Measurements from ENCODE around the gene RBFOX1. TPM values are rescaled to one million over a fixed set of nuclear protein-coding genes. Genes with fewer than 3 reads are reported as not detected.

Gene RBFOX1
- total RNA-seq, 4 donors from 2014 or later: 0.08 to 0.32 TPM; not detected in 2

DNA sequence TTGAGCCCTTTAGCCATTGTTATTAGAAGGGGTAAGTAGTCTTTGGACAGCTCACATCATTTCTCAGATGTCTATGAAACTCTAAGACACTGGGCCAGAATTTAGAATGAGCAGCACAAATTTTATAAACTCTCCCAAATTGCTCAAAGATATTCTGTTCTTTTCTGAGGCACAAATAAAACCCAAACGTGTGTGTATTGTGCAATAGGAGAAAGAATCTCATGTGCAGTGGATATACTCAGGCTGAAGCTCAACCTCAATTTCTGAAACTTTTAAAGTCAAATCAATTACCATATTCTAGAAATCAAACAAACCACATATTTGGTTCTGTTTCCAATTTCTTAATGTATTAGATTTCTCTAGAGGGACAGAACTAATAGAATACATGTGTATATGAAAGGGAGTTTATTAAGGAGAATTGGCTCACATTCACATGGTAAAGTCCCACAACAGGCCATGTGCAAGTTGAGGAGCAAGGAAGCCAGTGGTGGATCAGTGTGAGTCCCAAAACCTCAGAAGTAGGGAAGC is 403.6 kb downstream of the RBFOX1 start:
- DNase-seq (ENCODE audit: low spot score in 2 of 2): no peak
- no peaks in the 10 kb centered on the region for H3K36me3 ChIP-seq
- H3K27me3 ChIP-seq: no peaks in the 10 kb centered on the region
- peaks cover 2% of the 10 kb centered on the region for H3K4me1 ChIP-seq
- H3K27ac ChIP-seq: no peak overlapping the region
- no peaks in the 10 kb centered on the region for H3K9me3 ChIP-seq
- 0% methylated on average over 1 of the region's 1 CpG for WGBS
- no peak overlapping the region for H3K4me3 ChIP-seq
- TF ChIP-seq POLR2AphosphoS5 (IDR thresholded peaks at IDR 0.05) (no peak), POLR2A (IDR thresholded peaks at IDR 0.05) (no peak), EP300 (IDR thresholded peaks at IDR 0.05) (no peak)
- TF ChIP-seq, protein P1, sequence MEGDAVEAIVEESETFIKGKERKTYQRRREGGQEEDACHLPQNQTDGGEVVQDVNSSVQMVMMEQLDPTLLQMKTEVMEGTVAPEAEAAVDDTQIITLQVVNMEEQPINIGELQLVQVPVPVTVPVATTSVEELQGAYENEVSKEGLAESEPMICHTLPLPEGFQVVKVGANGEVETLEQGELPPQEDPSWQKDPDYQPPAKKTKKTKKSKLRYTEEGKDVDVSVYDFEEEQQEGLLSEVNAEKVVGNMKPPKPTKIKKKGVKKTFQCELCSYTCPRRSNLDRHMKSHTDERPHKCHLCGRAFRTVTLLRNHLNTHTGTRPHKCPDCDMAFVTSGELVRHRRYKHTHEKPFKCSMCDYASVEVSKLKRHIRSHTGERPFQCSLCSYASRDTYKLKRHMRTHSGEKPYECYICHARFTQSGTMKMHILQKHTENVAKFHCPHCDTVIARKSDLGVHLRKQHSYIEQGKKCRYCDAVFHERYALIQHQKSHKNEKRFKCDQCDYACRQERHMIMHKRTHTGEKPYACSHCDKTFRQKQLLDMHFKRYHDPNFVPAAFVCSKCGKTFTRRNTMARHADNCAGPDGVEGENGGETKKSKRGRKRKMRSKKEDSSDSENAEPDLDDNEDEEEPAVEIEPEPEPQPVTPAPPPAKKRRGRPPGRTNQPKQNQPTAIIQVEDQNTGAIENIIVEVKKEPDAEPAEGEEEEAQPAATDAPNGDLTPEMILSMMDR (IDR thresholded peaks at IDR 0.05): no peak

DNA sequence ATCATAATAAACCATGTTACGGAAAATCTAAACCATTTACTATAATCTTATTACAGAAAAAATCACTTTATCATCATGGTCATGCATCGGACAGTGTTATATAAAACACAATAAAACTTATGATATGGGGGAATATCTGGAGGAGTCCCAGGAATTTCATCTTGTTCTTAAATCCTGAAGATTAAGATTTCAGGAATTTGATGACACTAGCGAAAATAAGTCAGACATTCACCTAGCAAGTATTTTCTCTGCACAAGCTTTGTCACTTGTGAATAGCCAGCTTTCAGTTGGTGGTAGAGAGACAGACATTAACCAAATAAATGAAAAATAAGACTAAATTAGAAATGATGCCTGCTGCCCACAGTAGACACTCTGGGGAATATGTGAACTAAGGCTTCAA is 410.0 kb downstream of the RBFOX1 start:
- TF ChIP-seq POLR2A (IDR thresholded peaks at IDR 0.05) (no peak), EP300 (IDR thresholded peaks at IDR 0.05) (no peak), POLR2AphosphoS5 (IDR thresholded peaks at IDR 0.05) (no peak)
- TF ChIP-seq, protein P1 (IDR thresholded peaks at IDR 0.05): no peak
- no peak for DNase-seq (ENCODE audit: low spot score in 2 of 2)
- 93% methylated on average over 3 of the region's 3 CpGs for WGBS
- H3K4me1 ChIP-seq: peaks cover 29% of the 10 kb centered on the region
- H3K9me3 ChIP-seq: no peaks in the 10 kb centered on the region
- H3K36me3 ChIP-seq: no peaks in the 10 kb centered on the region
- H3K27me3 ChIP-seq: no peaks in the 10 kb centered on the region
- no peak overlapping the region for H3K27ac ChIP-seq
- H3K4me3 ChIP-seq: no peak overlapping the region

DNA sequence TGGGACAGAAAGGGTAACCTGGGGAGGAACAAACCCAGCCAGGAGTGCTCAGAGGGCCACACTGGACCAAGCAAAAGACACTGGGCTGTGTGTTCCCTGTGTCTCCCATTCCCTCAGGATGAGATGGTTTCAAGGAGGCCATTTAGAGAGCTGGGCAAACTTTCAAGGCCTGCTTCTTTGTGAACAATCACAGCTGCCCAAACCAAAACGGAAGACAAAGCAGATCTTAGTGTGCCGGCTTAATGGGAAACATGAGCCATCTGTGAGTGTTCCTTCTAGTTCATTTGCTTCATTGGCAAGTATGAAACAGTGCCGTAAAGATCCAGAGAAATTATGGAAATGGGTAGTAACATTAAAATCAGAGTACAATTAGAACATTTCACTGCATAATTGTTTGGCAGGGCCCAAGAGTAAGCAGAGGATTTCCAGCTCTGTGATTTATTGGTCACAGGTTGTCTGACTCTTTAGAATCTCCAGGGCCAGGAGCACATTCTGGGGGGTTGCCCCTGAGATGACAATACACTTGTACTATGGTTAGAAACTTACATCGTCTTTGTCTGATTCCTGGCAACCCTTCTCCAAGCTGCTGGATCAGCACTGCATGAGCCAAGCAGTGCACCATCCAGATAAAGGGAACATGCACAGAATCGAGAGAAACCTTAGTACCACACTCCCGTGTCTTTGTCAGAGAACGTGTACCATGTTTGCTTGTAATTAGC is 412.1 kb downstream of the RBFOX1 start:
- H3K36me3 ChIP-seq: no peaks in the 10 kb centered on the region
- peak overlapping the region; percentile 1 for H3K27ac ChIP-seq
- no peaks in the 10 kb centered on the region for H3K9me3 ChIP-seq
- 32% methylated on average over 7 of the region's 7 CpGs for WGBS
- TF ChIP-seq EP300 (IDR thresholded peaks at IDR 0.05) (no peak), POLR2A (IDR thresholded peaks at IDR 0.05) (no peak), POLR2AphosphoS5 (IDR thresholded peaks at IDR 0.05) (no peak)
- TF ChIP-seq, protein P1 (IDR thresholded peaks at IDR 0.05): no peak
- H3K27me3 ChIP-seq: no peaks in the 10 kb centered on the region
- DNase-seq (ENCODE audit: low spot score in 2 of 2): no peak
- no peak overlapping the region for H3K4me3 ChIP-seq
- H3K4me1 ChIP-seq: peaks cover 36% of the 10 kb centered on the region

DNA sequence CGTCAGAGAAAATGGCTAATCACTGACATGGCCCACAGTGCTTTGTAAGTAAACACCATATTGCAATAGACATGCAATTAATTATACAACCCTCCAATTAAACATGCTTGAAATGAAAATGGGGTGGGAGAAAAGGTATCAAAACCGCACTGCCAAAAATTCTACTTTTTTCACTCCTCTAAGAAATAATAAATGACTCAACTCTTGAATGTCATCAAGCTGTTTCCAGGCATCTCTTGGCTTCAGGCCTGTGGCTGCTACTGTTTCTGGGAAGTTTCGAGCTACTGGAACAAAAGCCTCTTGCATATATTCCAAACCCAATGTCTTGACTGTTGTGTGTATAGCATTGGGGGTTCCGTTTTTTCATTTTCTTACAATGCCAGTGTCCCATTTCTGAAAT is 412.6 kb downstream of the RBFOX1 start:
- WGBS: 25% methylated on average over 4 of the region's 4 CpGs
- no peaks in the 10 kb centered on the region for H3K36me3 ChIP-seq
- no peaks in the 10 kb centered on the region for H3K9me3 ChIP-seq
- peaks cover 36% of the 10 kb centered on the region for H3K4me1 ChIP-seq
- TF ChIP-seq POLR2AphosphoS5 (IDR thresholded peaks at IDR 0.05): no peak
- TF ChIP-seq, protein P1 (IDR thresholded peaks at IDR 0.05): no peak
- no peak for TF ChIP-seq EP300 (IDR thresholded peaks at IDR 0.05)
- no peak for TF ChIP-seq POLR2A (IDR thresholded peaks at IDR 0.05)
- no peak overlapping the region for H3K27ac ChIP-seq
- no peak overlapping the region for H3K4me3 ChIP-seq
- no peaks in the 10 kb centered on the region for H3K27me3 ChIP-seq
- DNase-seq (ENCODE audit: low spot score in 2 of 2): no peak

DNA sequence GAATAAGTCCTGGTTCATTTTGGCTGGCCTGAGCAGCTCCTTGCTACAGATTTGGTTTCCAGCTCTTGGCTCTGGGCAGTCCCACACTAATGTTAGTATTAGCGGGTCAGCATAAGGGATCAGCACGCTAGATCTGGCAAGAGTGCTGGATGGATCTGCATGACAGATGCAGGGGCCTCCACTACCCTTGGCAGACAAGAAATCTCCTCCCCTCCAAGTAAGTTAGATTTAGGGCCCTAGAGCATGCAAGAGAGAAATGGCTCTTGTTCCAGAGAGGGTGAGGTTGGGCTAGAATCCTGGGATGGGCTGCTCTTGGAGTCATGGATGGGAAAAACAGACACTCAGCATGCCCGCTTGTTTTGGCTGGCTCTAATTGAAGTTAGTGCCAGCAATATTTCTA is 414.3 kb downstream of the RBFOX1 start:
- H3K27ac ChIP-seq: no peak overlapping the region
- no peak for TF ChIP-seq EP300 (IDR thresholded peaks at IDR 0.05)
- no peak for TF ChIP-seq POLR2AphosphoS5 (IDR thresholded peaks at IDR 0.05)
- TF ChIP-seq POLR2A (IDR thresholded peaks at IDR 0.05): no peak
- TF ChIP-seq, protein P1 (IDR thresholded peaks at IDR 0.05): no peak
- DNase-seq (ENCODE audit: low spot score in 2 of 2): no peak
- H3K4me1 ChIP-seq: peaks cover 36% of the 10 kb centered on the region
- no peaks in the 10 kb centered on the region for H3K36me3 ChIP-seq
- 27% methylated on average over 3 of the region's 3 CpGs for WGBS
- no peak overlapping the region for H3K4me3 ChIP-seq
- H3K27me3 ChIP-seq: no peaks in the 10 kb centered on the region
- H3K9me3 ChIP-seq: no peaks in the 10 kb centered on the region
